NCI-H146 (cell line): ENCODE measurements around the gene AADACL4.
"Not testable (repeated sequence)": the region's sequence is repeated elsewhere in the genome, so short reads cannot be mapped to it uniquely, and the experiment has no call there.

Source experiments
- DNase-seq: peaks from one replicate; lab custom pipeline; 2025; lab: John Stamatoyannopoulos, UW

AADACL4 gene

DNA sequence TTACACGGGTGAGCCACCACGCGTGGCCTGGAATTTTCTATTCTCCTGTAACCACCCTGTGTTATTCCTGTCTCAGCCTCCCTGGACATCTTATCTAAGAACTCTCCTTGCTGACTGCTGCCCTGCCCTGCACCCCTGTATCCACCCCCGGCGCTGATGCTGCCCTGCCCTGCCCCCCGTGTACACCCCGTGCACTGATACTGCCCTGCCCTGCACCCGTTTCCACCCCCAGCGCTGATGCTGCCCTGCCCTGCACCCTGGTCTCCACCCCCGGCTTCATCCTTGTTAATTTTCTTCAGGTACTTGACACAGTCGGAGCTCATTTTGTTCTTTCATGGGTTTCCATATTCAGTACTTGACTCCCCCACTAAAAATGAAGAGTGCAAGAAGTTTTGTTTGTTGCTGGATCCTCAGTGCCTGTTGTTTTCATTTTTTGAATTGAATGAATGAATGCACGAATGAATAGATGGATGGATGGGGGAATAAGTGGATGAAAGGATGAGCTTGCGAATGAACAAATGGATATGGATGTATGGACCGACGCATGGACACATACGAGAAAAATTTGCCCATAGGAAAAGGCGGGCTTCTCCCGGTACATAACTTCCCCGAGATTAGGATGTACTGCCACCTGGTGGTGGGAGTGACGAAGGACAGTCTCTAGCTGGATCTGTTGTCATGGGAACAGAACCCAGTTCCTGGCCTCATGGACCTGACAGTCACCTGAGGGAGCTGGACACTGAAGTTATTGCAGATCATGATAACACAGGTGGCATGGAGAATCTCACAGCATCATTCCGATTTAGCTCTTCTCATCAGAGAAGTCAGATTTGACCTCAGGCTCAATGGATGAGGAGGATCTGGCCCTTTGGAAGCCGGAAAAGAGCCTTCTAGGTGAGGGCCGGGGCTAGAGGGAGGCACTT, 14.9 kb downstream of the AADACL4 start:
- DNase-seq, result peak; percentile 51

DNA sequence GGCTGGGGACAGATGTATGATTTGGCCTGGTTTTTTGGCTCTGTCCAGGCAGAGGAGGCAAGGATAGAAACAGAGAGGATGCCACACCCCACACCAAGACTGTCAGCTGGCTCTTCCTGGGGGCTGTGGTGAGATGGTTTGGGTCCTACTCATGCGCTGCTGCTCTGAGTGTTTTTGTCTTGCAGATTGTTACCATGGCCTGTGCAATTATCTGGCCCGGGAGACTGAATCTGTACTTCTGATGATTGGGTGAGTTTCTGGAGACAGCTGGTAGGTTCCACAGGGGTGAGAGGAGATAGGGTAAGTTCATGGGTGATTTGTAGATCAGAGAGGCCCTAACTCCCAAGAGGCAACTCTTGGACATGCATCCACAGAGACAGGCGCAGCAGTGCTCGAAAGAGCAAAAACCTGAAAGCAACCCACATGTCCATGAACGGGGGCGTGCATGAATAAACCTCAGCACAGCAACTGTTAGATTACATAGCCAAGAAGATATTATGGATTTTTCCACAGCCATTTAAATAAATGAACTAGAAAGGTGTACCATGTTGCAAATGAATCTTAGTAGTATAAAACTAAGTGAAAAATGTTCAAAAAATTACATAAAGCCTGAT, 17.8 kb downstream of the AADACL4 start:
- no peak for DNase-seq

DNA sequence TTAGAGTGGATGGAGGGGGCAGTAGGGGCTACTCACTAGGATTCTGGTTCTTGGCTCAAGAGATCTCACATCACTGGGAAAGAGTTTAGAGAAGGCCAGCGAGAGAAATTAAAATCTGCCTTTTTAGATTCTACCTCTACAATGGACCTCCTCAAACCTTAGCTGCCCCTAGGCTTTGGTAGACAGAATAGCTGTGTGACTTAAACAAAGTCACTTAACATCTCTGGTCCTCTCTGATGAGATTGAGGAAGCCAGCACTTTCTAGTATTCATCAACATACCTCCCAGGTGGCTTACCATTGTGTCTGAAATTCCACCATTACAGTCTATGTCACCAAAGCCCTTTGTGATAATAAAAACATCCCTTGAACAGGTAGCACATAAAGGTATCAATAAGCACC, 18.7 kb downstream of the AADACL4 start:
- DNase-seq, result no peak

DNA sequence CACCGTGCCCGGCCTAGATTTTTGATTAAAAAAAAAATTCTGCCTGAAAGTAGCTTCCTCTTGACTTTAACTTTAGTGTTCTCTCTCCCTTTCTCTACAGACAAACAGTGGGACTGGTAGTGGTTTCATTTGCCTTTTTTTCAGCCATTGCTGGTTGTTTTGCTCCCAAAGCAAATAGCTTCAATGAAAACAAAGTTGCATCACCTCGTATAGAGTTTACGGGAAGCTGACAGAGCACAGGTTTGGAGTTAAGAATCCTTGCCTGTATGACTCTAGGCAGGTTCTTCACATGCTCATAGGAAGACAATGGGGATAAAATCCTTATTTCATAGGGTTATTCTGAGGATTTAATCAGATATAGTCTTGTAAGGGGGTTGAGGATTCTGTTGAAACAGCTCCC, 21.6 kb downstream of the AADACL4 start:
- DNase-seq, result no peak

DNA sequence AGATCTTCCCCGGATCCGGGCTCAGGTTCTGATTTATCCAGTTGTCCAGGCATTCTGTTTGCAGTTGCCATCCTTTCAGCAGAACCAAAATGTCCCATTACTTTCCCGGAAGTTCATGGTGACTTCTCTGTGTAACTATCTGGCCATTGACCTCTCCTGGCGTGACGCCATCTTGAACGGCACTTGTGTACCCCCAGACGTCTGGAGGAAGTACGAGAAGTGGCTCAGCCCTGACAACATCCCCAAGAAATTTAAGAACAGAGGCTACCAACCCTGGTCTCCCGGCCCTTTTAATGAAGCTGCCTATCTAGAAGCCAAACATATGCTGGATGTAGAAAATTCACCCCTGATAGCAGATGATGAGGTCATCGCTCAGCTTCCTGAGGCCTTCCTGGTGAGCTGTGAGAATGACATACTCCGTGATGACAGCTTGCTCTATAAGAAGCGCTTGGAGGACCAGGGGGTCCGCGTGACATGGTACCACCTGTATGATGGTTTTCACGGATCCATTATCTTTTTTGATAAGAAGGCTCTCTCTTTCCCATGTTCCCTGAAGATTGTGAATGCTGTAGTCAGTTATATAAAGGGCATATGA, 22.4 kb downstream of the AADACL4 start:
- no peak for DNase-seq

DNA sequence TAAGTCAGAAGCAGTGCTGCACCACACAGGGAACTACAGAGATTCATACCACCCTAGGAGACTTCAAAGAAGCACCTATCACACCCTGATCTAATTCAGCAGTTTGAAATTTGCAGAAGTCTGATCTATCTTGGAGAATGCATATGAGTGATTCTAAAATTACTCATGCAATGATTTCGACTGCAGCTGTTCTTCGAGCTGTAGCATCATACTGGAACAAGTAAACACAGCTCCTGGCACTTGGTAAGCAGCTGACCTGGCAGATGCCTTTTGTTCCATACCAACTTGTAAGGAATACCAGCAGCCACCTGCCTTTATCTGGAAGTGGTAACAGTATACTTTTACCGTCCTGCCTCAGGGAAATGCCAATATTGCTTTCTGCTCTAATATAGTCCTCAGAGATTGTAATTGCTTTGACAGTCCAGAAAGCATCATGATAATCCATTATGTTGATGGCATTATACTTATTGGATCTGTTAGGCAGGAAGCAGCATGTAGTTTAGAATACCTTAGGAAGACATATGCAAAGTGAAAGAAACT, 25.7 kb downstream of the AADACL4 start:
- no peak for DNase-seq

DNA sequence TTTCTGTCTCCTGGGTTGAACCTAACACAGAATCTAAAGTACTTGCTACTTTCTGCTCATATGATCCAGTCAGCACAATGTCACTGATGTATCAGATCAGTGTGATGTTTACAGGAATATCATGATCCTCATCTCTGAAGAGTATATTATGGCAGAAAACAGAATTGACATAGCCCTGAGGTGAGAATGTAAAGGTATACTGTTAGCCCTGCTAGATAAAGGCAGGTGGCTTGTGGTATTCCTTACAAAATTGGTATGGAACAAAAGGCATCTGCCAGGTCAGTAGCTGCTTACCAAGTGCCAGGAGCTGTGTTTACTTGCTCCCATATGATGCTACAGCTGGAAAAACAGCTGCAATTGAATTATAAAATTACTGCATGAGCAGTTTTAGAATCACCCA, 30.5 kb downstream of the AADACL4 start:
- DNase-seq, result no peak

DNA sequence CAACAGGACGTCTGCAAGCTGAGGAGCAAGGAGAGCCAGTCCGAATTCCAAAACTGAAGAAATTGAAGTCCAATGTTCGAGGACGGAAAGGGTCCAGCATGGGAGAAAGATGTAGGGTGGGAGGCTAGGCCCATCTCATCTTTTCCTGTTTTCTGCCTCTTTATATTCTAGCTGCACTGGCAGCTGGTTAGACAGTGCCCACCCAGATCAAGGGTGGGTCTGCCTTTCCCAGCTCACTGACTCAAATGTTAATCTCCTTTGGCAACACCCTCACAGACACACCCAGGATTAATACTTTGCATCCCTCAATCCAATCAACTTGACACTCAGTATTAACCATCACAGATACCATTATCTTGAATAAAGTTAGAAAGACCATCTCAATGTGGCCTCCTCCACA, 32.2 kb downstream of the AADACL4 start:
- DNase-seq, result not testable (repeated sequence)

DNA sequence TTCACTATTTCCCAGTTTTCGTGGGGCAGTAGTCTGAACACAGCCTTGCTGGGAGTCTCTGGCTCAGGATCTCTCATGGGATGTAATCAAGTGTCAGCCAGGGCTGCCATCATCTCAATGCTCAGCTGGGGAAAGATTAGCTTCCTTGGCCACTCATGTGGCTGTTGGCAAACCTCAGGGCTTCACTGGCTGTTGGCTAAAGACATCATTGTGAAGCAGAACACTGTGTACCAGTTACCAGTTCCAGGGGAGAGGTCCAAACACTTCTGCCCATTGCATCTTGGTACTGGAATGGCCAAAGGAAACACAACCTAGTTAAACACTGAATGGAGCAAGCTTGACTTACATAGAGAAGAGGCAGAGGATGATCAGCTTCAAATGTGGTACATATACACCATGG, 33.7 kb downstream of the AADACL4 start:
- DNase-seq, result no peak

DNA sequence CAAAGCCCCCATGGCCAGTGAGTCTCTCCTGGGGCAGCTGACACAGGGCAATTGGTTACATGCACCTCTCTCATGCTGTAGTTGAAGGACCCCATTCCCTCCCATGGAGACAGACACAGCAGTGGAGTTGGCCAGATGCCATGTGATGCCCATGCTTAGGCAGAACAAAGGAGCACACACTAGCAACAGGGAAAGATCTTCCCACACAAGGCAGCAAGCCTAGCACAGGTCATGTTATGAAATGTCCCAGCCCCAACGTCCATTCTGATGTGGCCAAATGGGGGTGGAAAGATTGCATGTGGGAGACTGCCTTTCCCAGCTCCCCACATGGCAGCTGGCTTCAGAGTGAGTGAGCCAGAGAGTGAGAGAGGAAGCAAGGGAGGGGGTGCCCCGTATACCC, 34.5 kb downstream of the AADACL4 start:
- DNase-seq, result no peak

DNA sequence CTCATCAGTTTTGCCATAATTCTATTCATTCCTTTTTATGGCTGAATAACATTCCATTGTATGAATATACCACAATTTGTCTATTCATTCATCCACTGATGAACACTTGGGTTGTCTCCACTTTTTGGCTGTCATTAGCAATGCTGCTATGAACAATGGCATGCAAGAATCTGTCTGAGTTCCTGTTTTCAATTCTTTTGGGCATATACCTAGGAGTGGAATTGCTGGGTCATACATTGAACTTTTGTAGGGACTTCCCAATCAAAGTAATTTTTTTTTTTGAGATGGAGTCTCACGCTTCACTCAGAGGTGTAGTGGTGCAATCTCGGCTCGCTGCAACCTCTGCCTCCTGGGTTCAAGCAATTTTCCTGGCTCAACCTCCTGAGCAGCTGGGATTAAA, 34.9 kb downstream of the AADACL4 start:
- no peak for DNase-seq

DNA sequence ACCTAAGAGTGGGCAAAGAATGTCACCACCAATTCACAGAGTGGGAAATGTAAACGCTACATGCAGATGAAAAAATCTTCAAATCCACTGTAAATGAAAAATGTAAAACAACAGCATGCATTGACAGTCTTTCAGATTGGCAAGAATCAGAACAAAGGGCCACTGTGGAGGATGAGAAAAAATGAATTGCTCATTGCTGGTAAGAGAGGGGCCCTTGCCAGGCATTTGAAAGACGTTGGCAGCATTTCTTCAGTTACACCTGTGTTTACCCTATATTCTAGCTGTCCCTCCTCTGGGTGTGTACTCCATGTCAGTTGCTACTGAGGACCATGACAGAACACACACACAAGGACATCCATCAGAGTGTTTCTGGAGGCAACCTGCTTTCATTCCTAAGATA, 46.3 kb downstream of the AADACL4 start:
- no peak for DNase-seq

DNA sequence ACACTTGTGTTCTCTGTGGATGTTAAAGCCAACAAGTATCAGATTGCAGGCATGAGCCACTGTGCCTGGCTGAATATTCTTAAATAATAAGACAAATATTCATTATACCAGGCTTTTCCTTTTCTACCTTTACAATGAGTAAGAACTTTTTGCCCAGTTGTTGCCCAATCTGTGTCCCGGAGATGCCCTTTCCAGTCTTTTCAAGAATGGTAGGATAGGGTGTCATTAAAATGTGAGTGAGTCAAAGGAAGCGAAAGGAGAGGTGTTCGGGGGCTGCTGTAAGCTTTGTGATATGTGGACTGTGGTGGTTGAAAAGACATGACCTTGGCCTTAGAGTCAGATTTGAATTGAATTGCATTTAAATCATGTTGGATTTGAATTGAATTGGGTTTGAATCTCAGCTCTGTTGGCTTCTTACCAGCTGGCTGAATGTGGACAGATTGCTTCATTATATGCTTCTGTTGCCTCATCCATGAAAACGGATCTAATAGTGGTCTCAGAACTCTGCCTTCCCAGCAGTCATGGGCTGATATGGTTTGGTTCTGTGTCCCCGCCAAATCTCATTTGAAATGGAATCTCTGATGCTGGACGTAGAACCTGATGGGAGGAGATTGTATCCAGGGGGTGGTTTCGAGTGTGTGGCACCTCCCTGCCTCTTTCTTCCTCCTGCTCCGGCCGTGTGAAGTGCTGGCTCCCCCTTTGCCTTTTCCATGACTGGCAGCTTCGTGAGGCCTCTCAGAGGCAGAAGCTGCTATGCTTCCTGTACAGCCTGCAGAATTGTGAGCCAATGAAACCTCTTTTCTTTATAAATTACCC, 49.3 kb downstream of the AADACL4 start:
- DNase-seq, result no peak

DNA sequence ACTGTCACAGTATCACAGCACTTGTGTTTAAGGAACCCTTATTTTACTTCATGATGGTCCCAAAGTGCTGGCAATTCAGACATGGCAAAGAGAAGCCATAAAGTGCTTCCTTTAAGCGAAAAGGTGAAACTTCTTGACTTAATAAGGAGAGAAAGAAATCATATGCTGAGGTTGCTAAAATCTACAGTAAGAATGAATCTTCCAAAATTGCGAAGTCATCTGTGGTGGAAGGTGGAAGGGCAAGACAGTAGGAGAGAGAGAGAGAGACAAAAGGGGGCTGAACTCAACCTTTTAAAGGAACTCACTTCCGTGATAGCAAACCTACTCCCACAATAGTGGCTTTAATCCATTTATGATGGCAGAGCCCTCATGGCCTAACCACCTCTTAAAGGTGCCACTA, 52.8 kb downstream of the AADACL4 start:
- no peak for DNase-seq

DNA sequence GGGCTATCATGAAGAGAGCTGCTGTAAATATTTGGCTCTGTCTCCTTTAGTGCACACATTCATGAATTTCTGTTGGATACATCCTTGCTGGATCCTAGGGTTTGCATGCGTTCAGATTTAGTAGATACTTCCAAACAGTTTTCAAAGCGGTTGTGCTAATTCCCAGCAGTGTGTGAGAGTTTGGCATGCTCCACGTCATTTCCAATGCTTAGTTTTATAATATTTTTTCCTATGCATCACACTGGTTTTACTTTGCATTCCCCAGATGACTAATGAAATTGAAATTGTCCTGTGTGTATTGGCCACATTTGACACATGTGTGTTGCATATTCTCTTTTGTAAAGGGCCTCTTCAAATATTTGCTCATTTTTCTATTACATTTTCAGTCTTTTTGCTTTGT, 53.5 kb downstream of the AADACL4 start:
- no peak for DNase-seq

DNA sequence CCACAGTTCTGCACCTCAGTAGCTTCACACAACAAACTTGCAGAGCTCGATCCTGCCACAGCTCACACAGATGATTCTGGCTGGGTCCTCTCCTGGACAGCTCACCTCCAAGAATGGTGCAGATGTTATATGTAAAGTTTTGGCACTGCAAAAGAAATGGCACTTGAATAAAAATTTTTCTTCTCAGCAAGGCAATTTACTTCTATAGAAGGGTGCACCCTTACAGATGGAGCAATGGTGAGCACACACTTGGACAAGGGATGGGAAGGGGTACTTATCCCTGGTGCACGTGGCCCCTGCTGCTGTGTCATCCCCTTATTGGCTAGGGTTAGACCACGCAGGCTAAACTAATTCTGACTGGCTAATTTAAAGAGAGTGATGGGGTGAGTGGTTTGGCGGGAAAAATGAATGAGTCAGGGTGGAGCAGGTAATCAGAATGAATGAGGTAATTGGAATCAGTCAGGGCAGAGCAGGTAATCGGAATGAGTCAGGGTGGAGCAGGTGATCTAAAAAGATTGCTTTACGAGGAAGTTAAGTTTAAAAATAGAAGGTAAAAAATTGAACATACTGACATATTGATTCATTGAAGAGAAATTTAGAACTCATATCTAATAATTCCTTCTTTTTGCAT, 60.1 kb downstream of the AADACL4 start:
- DNase-seq, result no peak

DNA sequence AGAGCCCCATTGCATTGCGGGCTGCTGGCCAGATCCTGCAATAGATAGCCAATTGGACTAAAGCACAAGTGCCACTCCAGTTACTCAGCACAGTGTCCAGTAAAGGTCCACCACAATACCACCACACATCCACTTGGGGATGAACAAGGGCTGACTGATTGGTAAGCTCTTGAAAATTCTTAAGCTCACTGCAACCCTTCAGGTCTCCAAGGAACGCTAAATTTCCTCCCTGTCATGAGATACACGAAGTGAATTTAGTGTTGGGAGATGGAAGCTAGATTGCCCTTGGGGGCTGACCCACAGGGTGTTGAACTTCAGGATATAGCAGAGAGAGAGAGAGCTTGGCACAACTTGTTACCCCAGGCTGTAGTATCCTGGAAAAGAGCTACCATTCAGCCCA, 62.2 kb downstream of the AADACL4 start:
- DNase-seq, result no peak

DNA sequence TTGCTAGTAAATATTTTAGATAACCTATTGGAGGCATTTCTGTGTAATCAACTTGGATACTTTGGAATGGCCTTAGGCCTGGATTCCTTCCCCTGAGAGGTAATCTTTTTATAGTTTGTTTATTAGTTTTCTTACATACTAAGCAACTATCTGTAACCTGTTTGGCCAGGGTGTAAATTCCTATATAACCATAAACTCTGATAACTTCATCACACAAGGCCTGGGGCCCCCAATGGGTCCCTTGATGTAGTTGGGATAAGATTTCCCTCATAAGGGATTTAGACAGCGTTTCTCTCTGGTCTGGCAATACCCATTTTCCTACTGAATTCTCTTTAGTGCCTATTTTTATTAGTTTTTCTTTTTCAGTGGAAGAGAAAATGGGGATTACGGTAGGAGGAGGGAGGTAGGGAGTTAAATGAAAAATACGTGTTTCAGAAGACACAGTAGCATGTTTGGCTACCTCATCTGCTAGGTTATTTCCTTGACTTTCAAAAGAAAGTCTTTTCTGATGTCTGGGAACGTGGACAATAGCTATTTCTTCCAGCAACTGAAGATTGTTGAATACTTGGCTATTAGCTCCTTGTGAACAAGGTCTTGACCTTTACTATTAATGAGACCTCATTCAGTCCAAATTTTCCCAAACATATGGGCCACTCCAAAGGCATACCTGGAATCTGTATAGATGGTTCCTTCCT, 64.7 kb downstream of the AADACL4 start:
- DNase-seq, result no peak

DNA sequence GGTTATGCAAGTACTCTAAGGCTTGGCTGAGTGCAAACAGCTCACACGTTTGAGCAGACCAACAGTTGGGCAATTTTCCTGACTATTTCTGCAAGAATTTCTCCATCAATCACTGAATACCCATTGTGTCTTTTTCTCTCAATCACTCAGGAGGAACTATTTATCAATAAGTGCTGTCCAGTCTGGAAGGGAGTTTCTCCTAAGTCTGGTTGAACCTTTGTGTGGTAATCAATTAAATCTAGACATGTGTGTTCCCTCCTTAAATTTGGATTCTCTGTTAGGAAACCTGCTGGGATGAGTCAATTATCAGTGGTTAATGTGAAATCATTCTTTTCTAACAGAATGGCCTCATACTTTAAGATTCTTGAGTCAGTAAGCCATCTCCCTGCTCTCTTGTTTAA, 65.2 kb downstream of the AADACL4 start:
- no peak for DNase-seq

DNA sequence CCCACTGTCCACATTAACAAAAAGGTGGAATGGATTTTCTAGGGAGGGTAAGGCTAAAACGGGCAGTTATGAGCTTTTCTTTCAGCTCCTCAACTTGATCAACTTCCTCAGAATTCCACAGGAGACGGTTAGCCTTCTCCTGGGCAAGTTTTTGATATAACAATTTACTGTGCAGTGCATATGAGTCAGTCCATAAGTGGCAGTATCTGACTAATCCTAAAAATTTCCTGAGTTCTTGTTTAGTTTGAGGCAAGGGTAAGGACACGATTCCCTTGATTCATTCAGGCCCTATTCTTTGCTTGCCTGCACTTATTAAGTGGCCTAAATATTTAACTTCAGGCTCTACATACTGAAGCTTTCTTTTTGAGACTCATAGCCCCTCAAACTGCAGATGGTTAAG, 65.8 kb downstream of the AADACL4 start:
- DNase-seq, result no peak

DNA sequence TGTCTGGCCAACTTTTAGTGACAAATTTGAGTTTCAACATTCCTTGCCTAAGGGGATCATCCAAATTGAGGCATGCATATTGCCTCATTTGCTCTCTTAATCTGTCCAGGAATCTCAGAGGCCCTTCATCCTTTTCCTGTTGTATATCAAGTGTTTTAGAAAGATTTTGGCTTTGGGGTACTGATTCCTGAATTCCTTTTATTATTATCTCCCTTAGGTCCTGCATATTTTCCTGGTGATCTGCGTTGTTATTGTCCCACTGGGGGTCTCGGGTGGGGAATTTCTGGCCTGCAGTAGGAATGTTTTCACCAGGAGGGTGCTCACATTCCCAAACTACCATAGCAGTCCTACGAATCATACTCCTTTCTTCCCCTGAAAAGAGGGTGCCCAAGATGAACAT, 67.7 kb downstream of the AADACL4 start:
- DNase-seq, result no peak
